Choroid plexus epithelial cell (primary cell): ENCODE data around the gene MGAT5.

Experiments used
- DNase-seq: peaks from one replicate; pipeline ENCODE4 v3.0.0-alpha.2; 2010; ENCODE audit warnings: low read depth
- H3K4me3 ChIP-seq: 2 replicates; pipeline ENCODE4 v1.5.1; 2011; ENCODE audit warnings: low read depth, mild to moderate bottlenecking, control low read depth, low read length, moderate library complexity
- TF ChIP-seq, protein P1 (sequence below): conservative IDR thresholded peaks from 2 replicates; pipeline ENCODE4 v1.5.1; 2011; ENCODE audit warnings: low read depth, mild to moderate bottlenecking, control low read depth, inconsistent platforms, low read length, moderate library complexity

The MGAT5 gene

DNA sequence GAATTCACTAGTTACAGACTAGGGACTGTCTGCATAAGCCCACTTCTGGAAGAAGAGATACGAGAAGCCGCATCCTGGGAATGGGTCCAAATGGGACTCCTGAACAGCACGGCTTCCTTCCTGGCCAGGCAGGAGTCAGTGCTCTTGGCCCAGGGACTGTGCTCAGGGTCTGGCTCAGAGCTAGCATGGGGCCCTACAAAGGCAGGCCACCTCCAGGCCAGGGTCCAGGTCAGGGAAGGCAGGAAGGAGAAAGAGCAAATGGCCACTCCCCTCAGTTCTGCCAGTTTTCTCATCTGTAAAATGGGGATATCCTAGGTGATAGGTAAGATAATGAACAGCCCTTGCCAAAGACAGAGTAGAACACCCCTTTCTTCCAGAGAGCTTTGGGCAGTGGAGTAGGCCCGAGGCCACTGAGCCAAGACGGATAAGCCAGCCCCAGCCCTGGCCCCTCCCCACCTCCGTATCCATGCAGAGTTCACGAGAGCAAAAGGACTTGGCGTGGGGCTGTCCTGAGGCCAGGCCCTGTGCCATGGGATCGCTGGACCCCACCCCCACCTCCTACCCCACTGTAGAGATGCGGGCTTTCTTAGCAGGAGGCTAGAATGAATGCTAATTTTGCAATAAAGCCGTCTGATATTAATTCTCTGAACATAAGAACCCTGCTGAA, 190.1 kb downstream of the MGAT5 start:
- TF ChIP-seq, protein P1, sequence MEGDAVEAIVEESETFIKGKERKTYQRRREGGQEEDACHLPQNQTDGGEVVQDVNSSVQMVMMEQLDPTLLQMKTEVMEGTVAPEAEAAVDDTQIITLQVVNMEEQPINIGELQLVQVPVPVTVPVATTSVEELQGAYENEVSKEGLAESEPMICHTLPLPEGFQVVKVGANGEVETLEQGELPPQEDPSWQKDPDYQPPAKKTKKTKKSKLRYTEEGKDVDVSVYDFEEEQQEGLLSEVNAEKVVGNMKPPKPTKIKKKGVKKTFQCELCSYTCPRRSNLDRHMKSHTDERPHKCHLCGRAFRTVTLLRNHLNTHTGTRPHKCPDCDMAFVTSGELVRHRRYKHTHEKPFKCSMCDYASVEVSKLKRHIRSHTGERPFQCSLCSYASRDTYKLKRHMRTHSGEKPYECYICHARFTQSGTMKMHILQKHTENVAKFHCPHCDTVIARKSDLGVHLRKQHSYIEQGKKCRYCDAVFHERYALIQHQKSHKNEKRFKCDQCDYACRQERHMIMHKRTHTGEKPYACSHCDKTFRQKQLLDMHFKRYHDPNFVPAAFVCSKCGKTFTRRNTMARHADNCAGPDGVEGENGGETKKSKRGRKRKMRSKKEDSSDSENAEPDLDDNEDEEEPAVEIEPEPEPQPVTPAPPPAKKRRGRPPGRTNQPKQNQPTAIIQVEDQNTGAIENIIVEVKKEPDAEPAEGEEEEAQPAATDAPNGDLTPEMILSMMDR, result no peak
- H3K4me3 ChIP-seq, result no peak overlapping the region
- no peak for DNase-seq

DNA sequence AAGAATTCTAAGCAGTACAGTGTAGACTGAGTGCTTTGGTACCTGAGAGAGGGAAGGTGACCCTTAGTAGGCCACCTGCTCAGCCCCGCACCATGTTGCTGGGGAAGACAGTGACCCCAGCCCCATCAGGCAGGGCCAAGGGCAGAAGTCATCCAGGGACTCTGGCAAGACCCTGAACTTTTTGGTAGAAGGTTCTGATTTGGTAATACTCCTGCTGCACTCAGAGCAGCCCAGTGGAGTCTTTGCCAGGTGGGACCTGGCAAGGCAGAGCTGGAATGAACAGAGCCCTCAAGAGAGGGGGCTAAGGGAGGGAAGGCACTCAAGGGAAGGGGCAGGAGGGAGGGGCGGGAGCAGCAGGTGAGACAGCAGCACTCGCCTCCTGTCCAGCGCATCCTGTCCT, 191.2 kb downstream of the MGAT5 start:
- DNase-seq, result no peak
- TF ChIP-seq, protein P1, result no peak
- no peak overlapping the region for H3K4me3 ChIP-seq

DNA sequence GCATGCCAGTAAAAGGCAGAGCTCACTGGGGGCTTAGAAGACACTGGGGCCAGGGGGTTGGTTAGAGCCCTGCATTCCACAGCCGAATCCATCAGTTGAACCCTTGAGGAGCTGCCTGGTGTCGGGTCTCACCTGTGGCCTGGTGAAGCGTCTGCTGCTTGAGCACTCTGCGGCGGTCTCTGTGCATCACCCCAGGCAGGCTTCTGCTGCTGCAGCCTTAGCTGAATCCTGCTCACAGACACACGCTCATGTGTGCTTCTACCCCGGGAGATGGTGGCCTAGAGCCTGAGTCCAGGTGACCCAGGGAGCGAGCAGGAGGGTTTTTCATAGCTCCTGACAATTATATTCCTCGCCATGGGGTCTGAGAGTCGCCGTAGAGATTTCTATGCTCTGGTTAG, 192.1 kb downstream of the MGAT5 start:
- H3K4me3 ChIP-seq, result no peak overlapping the region
- DNase-seq, result no peak
- TF ChIP-seq, protein P1, result no peak

DNA sequence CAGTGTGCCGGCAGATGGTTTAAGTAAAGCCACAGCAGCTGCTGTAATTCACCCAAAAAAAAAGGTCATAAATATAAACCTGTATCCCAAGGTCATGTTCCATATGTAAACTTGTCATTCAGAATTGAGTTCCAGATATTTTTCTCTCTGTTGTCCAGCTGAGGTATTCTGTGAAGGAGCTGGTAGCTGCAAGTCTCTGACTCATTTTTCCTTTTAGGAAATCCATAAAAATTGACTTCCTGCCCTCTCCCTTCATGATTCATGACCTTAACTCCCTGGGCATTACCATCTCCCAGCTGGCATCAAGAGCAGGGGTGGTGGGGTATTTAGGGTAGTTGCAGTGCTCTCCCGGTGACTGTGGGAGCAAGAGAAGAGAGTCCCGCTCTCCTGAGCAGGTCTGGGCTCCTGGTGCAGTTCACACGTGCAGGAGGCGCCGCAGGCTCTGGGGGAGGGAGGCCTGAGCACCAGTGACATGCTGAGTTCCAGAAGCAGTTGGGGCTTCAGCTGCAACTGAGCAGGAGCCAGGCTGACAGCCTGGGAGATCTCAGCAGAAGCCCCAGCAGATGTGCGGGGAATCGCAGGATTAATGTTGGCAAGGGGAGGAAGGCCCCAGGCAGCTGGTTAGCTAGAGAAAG, 192.6 kb downstream of the MGAT5 start:
- TF ChIP-seq, protein P1, result no peak
- H3K4me3 ChIP-seq, result no peak overlapping the region

DNA sequence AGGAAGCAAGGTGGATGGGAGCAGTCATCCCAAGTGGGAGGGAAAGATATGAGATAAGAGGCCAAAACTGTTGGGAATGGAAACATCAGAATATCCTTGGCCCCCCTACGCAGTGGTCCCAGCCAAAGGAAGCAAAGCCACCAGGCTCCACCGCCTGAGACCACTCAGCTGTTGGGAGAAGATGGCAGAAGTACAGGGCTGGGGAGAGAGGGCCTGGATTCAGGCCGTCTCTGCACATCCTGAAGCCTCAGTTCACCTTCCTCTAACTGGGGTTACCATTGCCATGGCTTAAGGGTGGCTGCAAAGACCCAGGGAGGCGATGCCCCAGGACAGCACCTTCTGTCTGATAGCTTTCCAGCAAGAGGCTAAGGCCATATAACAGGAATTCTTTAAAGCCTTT, 193.8 kb downstream of the MGAT5 start:
- TF ChIP-seq, protein P1, result no peak
- DNase-seq, result no peak
- H3K4me3 ChIP-seq, result no peak overlapping the region

More for the DNA sequence above, 192.6 kb downstream of the MGAT5 start:
- DNase-seq, result peak; percentile 25

DNA sequence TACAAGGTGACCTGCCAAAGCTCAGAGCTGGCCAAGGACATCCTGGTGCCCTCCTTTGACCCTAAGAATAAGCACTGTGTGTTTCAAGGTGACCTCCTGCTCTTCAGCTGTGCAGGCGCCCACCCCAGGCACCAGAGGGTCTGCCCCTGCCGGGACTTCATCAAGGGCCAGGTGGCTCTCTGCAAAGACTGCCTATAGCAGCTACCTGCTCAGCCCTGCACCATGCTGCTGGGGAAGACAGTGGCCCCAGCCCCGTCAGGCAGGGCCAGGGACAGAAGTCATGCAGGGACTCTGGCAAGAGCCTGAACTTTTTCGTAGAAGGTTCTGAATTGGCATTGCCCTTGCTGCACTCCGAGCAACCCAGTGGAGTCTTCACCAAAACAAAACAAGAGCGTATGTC, 194.8 kb downstream of the MGAT5 start:
- H3K4me3 ChIP-seq, result no peak overlapping the region
- TF ChIP-seq, protein P1, result no peak
- no peak for DNase-seq

DNA sequence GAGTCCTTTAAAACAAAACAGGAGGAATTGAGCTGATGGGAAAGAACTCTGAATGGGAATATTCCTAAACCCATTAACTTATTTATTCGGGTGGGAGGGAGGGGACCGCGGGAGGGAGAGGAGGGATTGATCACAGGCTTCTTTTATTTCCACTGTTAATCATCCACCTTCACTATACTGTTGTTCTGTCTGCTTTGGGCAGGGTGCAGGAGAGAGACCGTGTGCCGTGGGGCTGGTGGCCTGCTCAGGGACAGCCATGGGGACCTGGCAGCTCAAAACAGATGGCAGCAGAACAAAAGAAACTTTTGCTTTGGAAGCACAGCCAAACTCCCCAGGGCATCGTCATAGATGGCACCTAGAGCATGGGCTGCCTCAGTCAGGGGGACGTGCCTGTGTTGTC, 195.3 kb downstream of the MGAT5 start:
- TF ChIP-seq, protein P1, result no peak

More for the DNA sequence above, 195.3 kb downstream of the MGAT5 start:
- no peak overlapping the region for H3K4me3 ChIP-seq
- no peak for DNase-seq
